ENCODE measurements around the gene PPFIA1.

The PPFIA1 gene

GRCh38 chr11:70414341-70415100 is 144.0 kb downstream of the PPFIA1 start:
- no peak for DNase-seq (ENCODE audit: low read depth)

GRCh38 chr11:70415191-70415590 is 144.7 kb downstream of the PPFIA1 start:
- no peak for DNase-seq (ENCODE audit: low read depth)

- no peak for DNase-seq (ENCODE audit: low read depth)
Observed at GRCh38 chr11:70415642-70416395, 145.3 kb downstream of the PPFIA1 start.

GRCh38 chr11:70416881-70417280 is 146.4 kb downstream of the PPFIA1 start:
- DNase-seq (ENCODE audit: low read depth), result no peak

GRCh38 chr11:70418130-70418529 is 147.6 kb downstream of the PPFIA1 start:
- DNase-seq (ENCODE audit: low read depth), result no peak

GRCh38 chr11:70419307-70420007 is 149.0 kb downstream of the PPFIA1 start:
- DNase-seq (ENCODE audit: low read depth), result no peak

- DNase-seq (ENCODE audit: low read depth), result no peak
Observed at GRCh38 chr11:70420008-70420464, 149.5 kb downstream of the PPFIA1 start.

- no peak for DNase-seq (ENCODE audit: low read depth)
Observed at GRCh38 chr11:70420496-70420895, 150.0 kb downstream of the PPFIA1 start.

GRCh38 chr11:70421123-70421522 is 150.6 kb downstream of the PPFIA1 start:
- no peak for DNase-seq (ENCODE audit: low read depth)

GRCh38 chr11:70422692-70423522 is 152.4 kb downstream of the PPFIA1 start:
- DNase-seq (ENCODE audit: low read depth), result no peak

GRCh38 chr11:70423523-70424505 is 153.3 kb downstream of the PPFIA1 start:
- no peak for DNase-seq (ENCODE audit: low read depth)

- DNase-seq (ENCODE audit: low read depth), result no peak
Observed at GRCh38 chr11:70424765-70425344, 154.4 kb downstream of the PPFIA1 start.

GRCh38 chr11:70427436-70427835 is 156.9 kb downstream of the PPFIA1 start:
- no peak for DNase-seq (ENCODE audit: low read depth)

GRCh38 chr11:70428701-70429427 is 158.4 kb downstream of the PPFIA1 start:
- no peak for DNase-seq (ENCODE audit: low read depth)

GRCh38 chr11:70429428-70429705 is 158.9 kb downstream of the PPFIA1 start:
- no peak for DNase-seq (ENCODE audit: low read depth)

GRCh38 chr11:70429724-70430521 is 159.4 kb downstream of the PPFIA1 start:
- no peak for DNase-seq (ENCODE audit: low read depth)

- DNase-seq (ENCODE audit: low read depth), result no peak
Observed at GRCh38 chr11:70430671-70431574, 160.4 kb downstream of the PPFIA1 start.

GRCh38 chr11:70431611-70432010 is 161.1 kb downstream of the PPFIA1 start:
- no peak for DNase-seq (ENCODE audit: low read depth)

All from activated T-cell treated with anti-CD3 and anti-CD28 coated beads for 1 hour (primary cell).